Activated naive CD4-positive, alpha-beta T cell treated with anti-CD3 and anti-CD28 coated beads for 36 hours (primary cell): ENCODE results near the gene IL36G. TPM values are rescaled to one million over a fixed set of nuclear protein-coding genes. Genes with fewer than 3 reads are reported as not detected.
A peak's percentile ranks its signal among the peaks of the same experiment; 100 is the strongest.

Experiments
- CTCF ChIA-PET: fragments of 350-600 bp; sonication (Branson Sonifier 250); formaldehyde crosslinking; loops from one replicate; lab custom pipeline; 2021; ENCODE audit warnings: antibody characterized with exemption; lab: Charles Lee
- DNase-seq: peaks from one replicate; pipeline ENCODE4 v3.0.0-alpha.2; 2020
- H3K27ac Mint-ChIP-seq: one replicate; pipeline ENCODE4 v1.8.0; 2021; ENCODE audit warnings: mild to moderate bottlenecking, mixed read lengths
- H3K27me3 Mint-ChIP-seq: one replicate; pipeline ENCODE4 v1.8.0; 2021; ENCODE audit warnings: low read depth, mixed read lengths
- H3K36me3 Mint-ChIP-seq: one replicate; pipeline ENCODE4 v1.8.0; 2021; ENCODE audit warnings: low read depth, mixed read lengths
- H3K4me1 Mint-ChIP-seq: one replicate; pipeline ENCODE4 v1.8.0; 2021; ENCODE audit warnings: low read depth, mixed read lengths
- H3K4me3 Mint-ChIP-seq: one replicate; pipeline ENCODE4 v1.8.0; 2021; ENCODE audit warnings: mild to moderate bottlenecking, moderate library complexity, mixed read lengths
- H3K9me3 Mint-ChIP-seq: one replicate; pipeline ENCODE4 v1.8.0; 2021; ENCODE audit warnings: mixed read lengths
- intact Hi-C: fragments of 100-400 bp; cut with micrococcal nuclease; formaldehyde crosslinking; loops from one replicate; pipeline ENCODE4 v1.15.1; 2023
- total RNA-seq, 2 experiments: library from RNA; stranded (reverse); gene quantifications; one replicate each; pipeline ENCODE4 v1.2.3, GENCODE V29; 2021

Gene IL36G
- total RNA-seq, 2 experiments from 2014 or later, result not detected

DNA sequence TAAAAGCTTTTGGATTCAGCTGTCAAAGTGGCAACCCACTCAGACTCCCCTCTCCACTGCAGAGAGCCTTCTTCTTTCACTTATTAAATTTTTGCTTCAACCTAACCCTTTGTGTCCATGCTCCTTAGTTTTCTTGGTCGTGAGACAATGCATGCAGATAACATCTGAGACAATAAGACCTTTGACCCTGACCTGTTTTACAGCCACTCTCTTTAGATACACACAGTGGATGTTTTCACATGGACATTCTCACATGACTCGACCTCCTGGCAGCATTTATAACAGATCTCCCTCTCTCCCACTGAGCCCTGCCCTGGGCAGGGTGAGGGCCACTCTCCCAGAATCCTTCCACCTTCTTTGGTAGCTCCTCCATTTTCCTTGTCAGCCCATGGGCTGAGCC lies 30.4 kb upstream of the IL36G start:
- no peaks in the 10 kb centered on the region for H3K27me3 Mint-ChIP-seq
- H3K36me3 Mint-ChIP-seq, result no peaks in the 10 kb centered on the region
- CTCF ChIA-PET, result interaction anchor here (0.6 to 1.4 kb wide), 3 partner anchors 12 to 234 kb away, joined by 3 to 8 read pairs (median 3); no protein-coding TSS in a partner anchor
- no peaks in the 10 kb centered on the region for H3K9me3 Mint-ChIP-seq
- no peak overlapping the region for H3K27ac Mint-ChIP-seq
- no peaks in the 10 kb centered on the region for H3K4me1 Mint-ChIP-seq
- intact Hi-C loops, result loop anchor here (10.0 kb wide), 1 partner anchor 343 kb away; no protein-coding TSS in a partner anchor
- DNase-seq, result no peak
- H3K4me3 Mint-ChIP-seq, result no peak overlapping the region

DNA sequence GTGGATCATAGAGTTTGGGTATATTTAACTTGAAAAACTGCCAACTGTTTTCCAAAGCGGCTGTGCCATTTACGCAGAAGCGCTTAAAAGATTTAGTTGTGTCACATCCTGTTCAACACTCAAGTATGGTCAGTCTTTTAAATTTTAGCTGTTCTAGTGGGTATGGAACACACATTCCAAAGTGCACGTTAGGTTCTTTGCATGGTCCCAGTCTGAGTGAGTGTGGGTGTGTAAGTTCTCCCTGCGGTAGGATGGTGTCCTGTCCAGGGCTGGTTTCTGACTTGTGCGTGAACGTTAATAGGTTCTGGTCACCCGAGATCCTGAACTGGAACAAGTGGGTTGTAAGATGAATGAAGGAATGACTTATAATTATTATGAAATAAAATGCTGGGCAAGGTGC lies 28.4 kb upstream of the IL36G start:
- Mint-ChIP-seq H3K27ac (no peak overlapping the region), H3K27me3 (no peaks in the 10 kb centered on the region), H3K9me3 (no peaks in the 10 kb centered on the region), H3K36me3 (no peaks in the 10 kb centered on the region), H3K4me3 (no peak overlapping the region), H3K4me1 (no peaks in the 10 kb centered on the region)
- CTCF ChIA-PET, result no interaction called here
- no peak for DNase-seq
- intact Hi-C loops, result loop anchor here (10.0 kb wide), 1 partner anchor 345 kb away; no protein-coding TSS in a partner anchor

DNA sequence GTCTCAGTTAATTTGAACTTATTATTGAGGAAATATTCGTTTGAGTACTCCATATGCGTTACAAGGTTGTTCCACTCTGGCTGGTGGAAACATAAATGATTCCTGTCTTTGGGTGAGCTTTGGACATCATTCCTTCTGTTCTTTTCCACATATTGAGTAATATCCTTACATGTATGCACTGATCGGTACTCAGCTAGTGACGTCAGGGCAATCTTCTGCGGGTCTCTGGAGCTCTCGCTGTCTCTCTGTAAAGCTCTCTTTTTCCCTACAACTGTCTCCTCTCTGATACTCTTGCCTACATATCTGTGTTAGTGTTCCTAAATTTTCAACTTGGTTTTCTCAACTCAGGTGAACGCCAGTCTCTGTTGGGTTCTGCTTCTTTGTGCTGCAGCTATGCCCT lies 23.4 kb upstream of the IL36G start:
- intact Hi-C loops, result no loop called here
- Mint-ChIP-seq H3K9me3 (no peaks in the 10 kb centered on the region), H3K36me3 (no peaks in the 10 kb centered on the region), H3K27me3 (no peaks in the 10 kb centered on the region), H3K4me1 (no peaks in the 10 kb centered on the region), H3K4me3 (no peak overlapping the region), H3K27ac (no peak overlapping the region)
- CTCF ChIA-PET, result interaction anchor here (1.3 to 3.4 kb wide), 3 partner anchors 12 to 228 kb away, joined by 3 to 23 read pairs (median 4); no protein-coding TSS in a partner anchor
- DNase-seq, result no peak

DNA sequence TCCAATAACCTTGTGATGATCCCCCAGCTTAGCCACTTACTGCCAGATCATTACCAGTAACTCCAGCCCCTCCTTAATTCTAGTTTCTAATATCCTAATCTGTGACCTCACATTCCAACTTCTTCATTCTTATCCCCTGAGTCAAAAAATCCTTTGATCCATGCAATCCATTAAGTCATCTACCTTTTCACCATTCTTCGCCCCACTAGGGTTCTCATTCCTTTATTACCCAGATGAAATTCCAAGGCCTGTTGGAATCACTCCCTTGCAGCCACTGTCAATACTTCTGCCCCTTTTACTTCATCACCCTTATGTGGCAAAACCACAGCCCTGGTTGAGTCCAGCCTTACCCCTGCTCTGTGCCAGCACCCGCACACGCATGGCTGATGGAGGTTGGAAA lies 20.3 kb upstream of the IL36G start:
- Mint-ChIP-seq H3K4me3 (no peak overlapping the region), H3K27me3 (no peaks in the 10 kb centered on the region), H3K27ac (no peak overlapping the region), H3K36me3 (no peaks in the 10 kb centered on the region), H3K4me1 (no peaks in the 10 kb centered on the region), H3K9me3 (no peaks in the 10 kb centered on the region)
- intact Hi-C loops, result no loop called here
- no peak for DNase-seq
- CTCF ChIA-PET, result no interaction called here

DNA sequence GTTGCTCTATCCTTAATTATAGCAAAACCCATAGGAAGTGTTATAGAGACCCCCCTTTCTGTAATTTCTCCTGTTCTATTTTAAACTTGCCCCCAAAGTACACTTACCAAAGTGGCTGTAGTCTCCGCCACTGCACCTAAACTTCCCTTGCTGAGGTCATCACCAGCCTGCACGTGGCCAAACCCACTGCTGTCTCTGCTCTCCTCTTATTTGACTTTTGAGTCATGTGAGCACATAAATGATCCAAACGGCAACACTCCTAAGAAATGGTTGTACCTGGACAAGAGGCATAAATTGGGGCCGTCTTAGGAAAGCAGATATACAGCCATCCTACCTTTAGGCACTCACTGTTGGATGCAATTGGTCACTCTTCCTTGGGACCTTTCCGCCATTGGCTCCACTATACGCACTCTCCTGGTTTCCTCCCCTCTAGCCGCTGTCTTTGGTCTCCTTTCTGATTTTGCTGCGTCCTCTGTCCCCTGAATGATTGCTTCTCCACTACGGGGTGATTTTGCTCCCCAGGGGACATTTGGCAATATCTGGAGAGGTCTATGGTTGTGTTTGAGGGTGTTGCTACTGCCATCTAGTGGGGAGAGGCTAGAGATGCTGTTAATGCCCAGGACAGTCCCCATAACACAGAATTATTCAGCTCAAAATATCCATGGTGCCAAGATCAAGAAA lies 19.2 kb upstream of the IL36G start:
- Mint-ChIP-seq H3K9me3 (no peaks in the 10 kb centered on the region), H3K27ac (no peak overlapping the region), H3K27me3 (no peaks in the 10 kb centered on the region), H3K4me1 (no peaks in the 10 kb centered on the region), H3K36me3 (no peaks in the 10 kb centered on the region), H3K4me3 (no peak overlapping the region)
- intact Hi-C loops, result loop anchor here (1.0 kb wide), 1 partner anchor 209 kb away; no protein-coding TSS in a partner anchor
- CTCF ChIA-PET, result interaction anchor here (0.5 to 1.5 kb wide), 19 partner anchors 9 to 230 kb away, joined by 3 to 9 read pairs (median 3); no protein-coding TSS in a partner anchor
- DNase-seq, result peak; percentile 54

DNA sequence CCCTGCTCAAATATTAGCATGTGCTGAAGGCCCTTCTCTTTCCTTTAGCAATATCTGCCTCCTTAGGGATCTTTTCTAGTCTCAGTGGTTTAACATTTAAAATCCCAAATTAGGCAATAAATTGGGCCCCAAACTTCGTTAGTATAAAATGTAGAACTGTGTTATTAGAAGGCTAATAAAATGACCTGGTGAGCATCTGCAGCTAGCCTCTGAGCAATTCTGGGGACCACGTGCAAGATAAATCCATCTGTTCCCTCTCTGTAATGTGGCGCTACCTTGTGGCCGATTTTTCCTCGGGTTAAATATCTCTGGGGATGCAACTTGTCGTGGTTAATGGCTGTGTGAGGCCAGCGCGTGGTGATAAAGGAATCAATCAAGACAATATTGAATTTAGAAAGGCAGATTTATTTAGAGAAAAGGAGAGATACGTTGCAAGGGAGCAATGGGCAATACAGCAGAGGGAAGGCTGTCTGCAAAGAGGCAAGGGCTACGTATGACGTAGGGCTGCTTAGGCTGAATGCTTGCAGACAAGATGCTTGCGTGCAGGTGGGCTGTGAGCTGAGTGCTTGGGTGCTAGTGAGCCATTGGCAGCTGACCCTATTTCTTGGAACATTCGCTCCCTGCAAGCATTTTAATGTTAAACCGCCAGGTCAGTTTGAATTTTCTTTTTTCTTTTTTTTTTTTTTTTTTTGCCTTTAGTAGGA lies 18.5 kb upstream of the IL36G start:
- CTCF ChIA-PET, result interaction anchor here (0.5 to 1.5 kb wide), 22 partner anchors 8 to 262 kb away, joined by 3 to 9 read pairs (median 3); no protein-coding TSS in a partner anchor
- intact Hi-C loops, result loop anchor here (1.0 kb wide), 1 partner anchor 210 kb away; no protein-coding TSS in a partner anchor
- Mint-ChIP-seq H3K27me3 (no peaks in the 10 kb centered on the region), H3K27ac (no peak overlapping the region), H3K9me3 (no peaks in the 10 kb centered on the region), H3K4me1 (no peaks in the 10 kb centered on the region), H3K4me3 (no peak overlapping the region), H3K36me3 (no peaks in the 10 kb centered on the region)
- DNase-seq, result peak; percentile 13

DNA sequence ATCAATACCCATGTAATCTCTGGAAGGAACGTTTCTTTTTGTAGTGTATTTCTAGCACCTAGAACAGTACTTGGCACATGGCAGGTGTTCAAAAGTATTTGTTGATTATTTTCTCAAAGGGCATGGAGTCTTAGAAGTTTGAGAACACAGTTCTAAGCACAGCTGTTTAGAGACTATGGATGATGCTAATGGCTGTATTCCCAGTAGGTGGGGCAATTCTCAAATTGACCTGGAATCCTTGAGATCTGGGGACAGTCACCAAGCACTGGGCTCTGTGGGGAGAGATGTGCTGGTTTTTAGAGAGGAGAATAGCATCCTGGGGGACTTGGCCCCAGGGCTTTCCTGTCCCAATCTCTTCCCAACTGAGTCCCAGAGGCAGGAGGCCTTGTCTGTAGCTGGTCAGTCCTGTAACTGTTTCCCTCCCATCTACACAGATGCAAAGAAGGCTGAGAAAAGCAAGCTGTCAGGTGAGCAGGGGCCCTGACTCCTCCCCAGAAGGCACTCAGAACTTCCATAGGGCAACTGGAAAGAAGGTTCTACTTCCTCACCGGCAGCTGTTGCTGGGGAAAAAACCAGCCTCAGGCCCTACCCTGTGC lies 17.5 kb upstream of the IL36G start:
- Mint-ChIP-seq H3K36me3 (no peaks in the 10 kb centered on the region), H3K4me3 (no peak overlapping the region), H3K9me3 (no peaks in the 10 kb centered on the region), H3K27ac (no peak overlapping the region), H3K27me3 (no peaks in the 10 kb centered on the region), H3K4me1 (no peaks in the 10 kb centered on the region)
- CTCF ChIA-PET, result interaction anchor here (0.9 to 2.5 kb wide), 6 partner anchors 15 to 261 kb away, joined by 3 to 10 read pairs (median 5); no protein-coding TSS in a partner anchor
- DNase-seq, result no peak
- intact Hi-C loops, result no loop called here

DNA sequence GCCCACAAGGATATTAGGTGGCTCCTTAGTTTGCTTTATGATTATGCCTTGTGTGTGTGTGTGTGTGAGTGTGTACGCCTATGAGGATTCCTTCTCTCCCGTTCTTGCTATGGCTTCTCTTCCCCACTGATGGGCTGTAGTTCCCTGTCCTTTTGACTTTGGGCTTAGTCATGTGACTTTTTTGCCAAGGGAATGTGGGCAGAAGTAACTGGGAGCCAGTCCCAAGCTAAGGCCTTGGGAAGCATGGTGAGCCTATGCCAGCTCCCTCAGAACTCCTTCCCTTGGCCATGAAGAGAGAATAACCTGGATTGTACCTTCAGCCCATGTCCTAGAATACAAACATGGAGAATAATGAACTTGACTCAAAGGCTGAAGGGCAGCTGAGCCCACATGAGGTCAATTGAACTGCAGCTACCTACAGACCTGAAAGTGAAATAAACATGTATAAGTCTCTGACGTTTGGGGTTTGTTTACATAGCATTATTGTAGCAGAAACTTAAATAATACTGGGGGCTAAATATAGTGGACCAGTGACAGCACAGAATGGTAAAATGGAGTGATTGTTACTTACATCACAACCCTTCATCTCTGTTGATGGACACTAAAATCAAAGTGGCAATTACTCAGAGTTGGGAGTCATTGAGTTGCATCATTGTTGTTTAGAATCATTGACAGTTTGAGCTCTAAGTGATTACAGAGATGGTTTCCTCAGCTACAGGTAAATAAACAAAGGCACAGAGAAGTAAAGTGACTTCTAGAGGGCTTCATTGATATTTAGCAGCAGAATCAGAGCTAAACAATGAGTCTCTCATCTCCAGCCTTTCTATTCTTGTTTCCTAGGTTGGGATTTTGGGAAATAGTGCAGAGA lies 15.3 kb upstream of the IL36G start:
- no peaks in the 10 kb centered on the region for H3K4me1 Mint-ChIP-seq
- H3K27ac Mint-ChIP-seq, result no peak overlapping the region
- no peaks in the 10 kb centered on the region for H3K9me3 Mint-ChIP-seq
- CTCF ChIA-PET, result interaction anchor here (0.7 to 2.5 kb wide), 4 partner anchors 15 to 344 kb away, joined by 3 to 10 read pairs (median 4); partner anchors contain the start of gene IL36G
- no peaks in the 10 kb centered on the region for H3K36me3 Mint-ChIP-seq
- intact Hi-C loops, result no loop called here
- no peaks in the 10 kb centered on the region for H3K27me3 Mint-ChIP-seq
- DNase-seq, result no peak
- H3K4me3 Mint-ChIP-seq, result no peak overlapping the region

DNA sequence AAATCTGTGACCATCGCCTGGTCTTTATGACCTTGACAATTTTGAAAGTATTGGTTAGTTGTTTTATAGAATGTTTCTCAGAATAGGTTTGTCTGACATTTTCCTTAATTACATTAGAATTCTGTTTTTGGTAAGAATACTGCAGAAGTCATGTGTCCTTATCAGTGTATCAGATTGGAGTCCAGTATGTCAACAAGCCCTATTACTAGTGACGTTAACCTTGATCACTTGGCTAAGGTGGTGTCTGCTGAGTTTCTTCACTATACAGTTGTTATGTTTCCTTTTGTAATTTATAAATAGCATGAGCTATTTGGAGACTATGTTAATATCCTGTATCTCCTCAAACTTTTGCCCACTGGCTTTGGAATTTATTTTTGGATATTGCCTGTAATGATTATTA lies 10.8 kb upstream of the IL36G start:
- H3K4me3 Mint-ChIP-seq, result no peak overlapping the region
- H3K36me3 Mint-ChIP-seq, result no peaks in the 10 kb centered on the region
- no peak for DNase-seq
- CTCF ChIA-PET, result interaction anchor here (1.0 kb wide), 1 partner anchor 8 kb away, joined by 3 read pairs; no protein-coding TSS in a partner anchor
- peaks cover 6% of the 10 kb centered on the region for H3K4me1 Mint-ChIP-seq
- intact Hi-C loops, result no loop called here
- no peak overlapping the region for H3K27ac Mint-ChIP-seq
- H3K9me3 Mint-ChIP-seq, result no peaks in the 10 kb centered on the region
- H3K27me3 Mint-ChIP-seq, result no peaks in the 10 kb centered on the region

DNA sequence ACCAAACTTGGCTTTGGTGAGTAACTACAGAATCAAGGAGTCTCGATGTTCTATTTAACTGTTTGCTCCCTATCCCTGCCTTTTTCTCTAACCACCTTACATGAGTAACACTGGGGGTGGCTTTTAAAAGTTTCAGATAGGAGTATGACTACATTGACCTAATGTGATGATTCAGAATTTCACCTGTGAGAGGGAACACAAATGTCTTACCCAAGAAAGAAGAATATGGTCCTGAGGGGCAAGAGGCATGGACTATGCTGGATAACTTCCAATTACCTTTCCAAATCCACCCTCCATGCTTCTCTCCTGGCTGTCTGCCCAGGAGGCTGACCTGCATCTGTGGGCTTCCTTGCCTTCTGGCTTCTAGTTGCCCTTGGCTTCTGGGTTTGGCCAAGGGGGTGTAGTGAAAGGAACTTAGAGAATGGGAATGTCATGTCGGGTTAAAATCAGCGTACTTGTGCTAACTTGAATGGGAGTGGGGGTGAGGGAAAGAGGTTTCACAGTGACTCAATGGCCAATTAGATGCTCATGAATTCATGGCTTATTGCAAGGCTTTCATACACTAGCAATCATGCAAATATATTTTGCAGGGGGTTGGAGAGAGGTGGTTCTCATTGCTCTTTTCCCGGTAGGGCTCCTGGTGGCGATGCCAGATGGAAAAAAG lies 5.3 kb upstream of the IL36G start:
- no peak for DNase-seq
- Mint-ChIP-seq H3K4me3 (no peak overlapping the region), H3K4me1 (peaks cover 14% of the 10 kb centered on the region), H3K9me3 (no peaks in the 10 kb centered on the region), H3K36me3 (no peaks in the 10 kb centered on the region), H3K27ac (peak overlapping the region; percentile 34), H3K27me3 (no peaks in the 10 kb centered on the region)
- CTCF ChIA-PET, result no interaction called here
- intact Hi-C loops, result no loop called here

DNA sequence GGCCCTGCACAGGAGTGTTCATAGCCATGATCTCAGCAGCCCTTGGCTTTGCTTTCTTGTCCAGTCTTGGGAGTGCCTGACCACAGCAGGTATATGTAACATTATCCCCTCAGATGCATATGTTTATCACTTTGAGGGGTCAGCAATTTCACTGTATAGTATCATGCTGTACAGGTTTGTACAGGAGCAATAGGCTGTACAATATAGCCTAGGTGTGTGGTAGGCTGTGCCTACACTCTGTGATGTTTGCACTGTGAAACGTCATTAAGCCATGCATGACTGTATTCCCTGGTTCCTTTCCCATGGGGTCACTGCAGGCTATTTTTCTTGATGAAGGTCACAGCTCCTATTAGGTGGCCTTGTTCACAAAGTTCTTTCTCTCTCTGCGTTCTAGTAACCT lies 4.7 kb upstream of the IL36G start:
- CTCF ChIA-PET, result no interaction called here
- H3K4me1 Mint-ChIP-seq, result peaks cover 17% of the 10 kb centered on the region
- no peaks in the 10 kb centered on the region for H3K27me3 Mint-ChIP-seq
- no peak for DNase-seq
- no peak overlapping the region for H3K27ac Mint-ChIP-seq
- intact Hi-C loops, result no loop called here
- no peak overlapping the region for H3K4me3 Mint-ChIP-seq
- H3K36me3 Mint-ChIP-seq, result no peaks in the 10 kb centered on the region
- H3K9me3 Mint-ChIP-seq, result no peaks in the 10 kb centered on the region
